Ishikawa (cell line): ENCODE measurements around the gene GAB2.

Experiments
- CEBPB ChIP-seq: IDR thresholded peaks from 2 replicates; pipeline ENCODE4 v1.6.1; 2012
- EGR1 ChIP-seq: IDR thresholded peaks from 2 replicates; pipeline ENCODE4 v1.6.1; 2012
- MAX ChIP-seq: IDR thresholded peaks from 2 replicates; pipeline ENCODE4 v1.6.1; 2012
- NFIC ChIP-seq: IDR thresholded peaks from 2 replicates; pipeline ENCODE4 v1.6.1; 2012
- RAD21 ChIP-seq: IDR thresholded peaks from 2 replicates; pipeline ENCODE4 v1.6.1; 2012; ENCODE audit warnings: low read depth
- TAF1 ChIP-seq: IDR thresholded peaks from 2 replicates; pipeline ENCODE4 v1.6.1; 2012; ENCODE audit warnings: low read depth, mild to moderate bottlenecking
- TEAD4 ChIP-seq: IDR thresholded peaks from 2 replicates; pipeline ENCODE4 v1.6.1; 2012
- USF1 ChIP-seq: IDR thresholded peaks from 2 replicates; pipeline ENCODE4 v1.6.1; 2012
- YY1 ChIP-seq: IDR thresholded peaks from 2 replicates; pipeline ENCODE4 v1.6.1; 2012; ENCODE audit warnings: low read depth
- TF ChIP-seq, protein P1 (sequence below): IDR thresholded peaks from 2 replicates; pipeline ENCODE4 v1.6.1; 2012; ENCODE audit warnings: low read depth, mild to moderate bottlenecking

DNA sequence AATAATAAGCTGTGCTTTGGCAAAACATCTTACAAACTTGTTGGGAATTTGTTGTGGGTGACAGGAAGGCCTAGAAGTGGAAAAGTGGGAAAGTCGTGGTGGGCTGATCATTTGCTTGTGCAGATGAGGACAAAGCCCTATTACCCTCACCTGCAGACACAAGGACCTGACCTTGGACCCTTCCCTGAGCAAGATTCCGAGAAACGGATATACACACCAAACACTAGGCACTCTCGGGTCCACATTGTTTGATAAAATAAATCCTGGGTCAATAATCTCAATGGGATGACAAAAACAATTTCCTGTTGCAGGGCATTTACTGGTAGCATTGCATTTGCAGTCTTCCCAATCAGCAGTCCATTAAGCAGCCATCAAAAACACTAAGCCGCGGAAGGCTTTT, 89.7 kb downstream of the GAB2 start:
- no peak for TF ChIP-seq RAD21
- no peak for TF ChIP-seq USF1
- no peak for TF ChIP-seq TEAD4
- no peak for TF ChIP-seq YY1
- no peak for TF ChIP-seq NFIC
- no peak for TF ChIP-seq CEBPB
- TF ChIP-seq EGR1: no peak
- TF ChIP-seq, protein P1, sequence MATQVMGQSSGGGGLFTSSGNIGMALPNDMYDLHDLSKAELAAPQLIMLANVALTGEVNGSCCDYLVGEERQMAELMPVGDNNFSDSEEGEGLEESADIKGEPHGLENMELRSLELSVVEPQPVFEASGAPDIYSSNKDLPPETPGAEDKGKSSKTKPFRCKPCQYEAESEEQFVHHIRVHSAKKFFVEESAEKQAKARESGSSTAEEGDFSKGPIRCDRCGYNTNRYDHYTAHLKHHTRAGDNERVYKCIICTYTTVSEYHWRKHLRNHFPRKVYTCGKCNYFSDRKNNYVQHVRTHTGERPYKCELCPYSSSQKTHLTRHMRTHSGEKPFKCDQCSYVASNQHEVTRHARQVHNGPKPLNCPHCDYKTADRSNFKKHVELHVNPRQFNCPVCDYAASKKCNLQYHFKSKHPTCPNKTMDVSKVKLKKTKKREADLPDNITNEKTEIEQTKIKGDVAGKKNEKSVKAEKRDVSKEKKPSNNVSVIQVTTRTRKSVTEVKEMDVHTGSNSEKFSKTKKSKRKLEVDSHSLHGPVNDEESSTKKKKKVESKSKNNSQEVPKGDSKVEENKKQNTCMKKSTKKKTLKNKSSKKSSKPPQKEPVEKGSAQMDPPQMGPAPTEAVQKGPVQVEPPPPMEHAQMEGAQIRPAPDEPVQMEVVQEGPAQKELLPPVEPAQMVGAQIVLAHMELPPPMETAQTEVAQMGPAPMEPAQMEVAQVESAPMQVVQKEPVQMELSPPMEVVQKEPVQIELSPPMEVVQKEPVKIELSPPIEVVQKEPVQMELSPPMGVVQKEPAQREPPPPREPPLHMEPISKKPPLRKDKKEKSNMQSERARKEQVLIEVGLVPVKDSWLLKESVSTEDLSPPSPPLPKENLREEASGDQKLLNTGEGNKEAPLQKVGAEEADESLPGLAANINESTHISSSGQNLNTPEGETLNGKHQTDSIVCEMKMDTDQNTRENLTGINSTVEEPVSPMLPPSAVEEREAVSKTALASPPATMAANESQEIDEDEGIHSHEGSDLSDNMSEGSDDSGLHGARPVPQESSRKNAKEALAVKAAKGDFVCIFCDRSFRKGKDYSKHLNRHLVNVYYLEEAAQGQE: no peak
- TF ChIP-seq TAF1: no peak
- no peak for TF ChIP-seq MAX
